ENCODE results near the gene ABCC1.

Gene ABCC1

GRCh38 chr16:16127469-16128116, 178.2 kb downstream of the ABCC1 start:
- H3K9me3 ChIP-seq = no peaks in the 10 kb centered on the region
- peak; percentile 69 for DNase-seq
- H3K27me3 ChIP-seq = no peaks in the 10 kb centered on the region
- peaks cover 84% of the 10 kb centered on the region for H3K36me3 ChIP-seq
- H3K4me1 ChIP-seq = no peaks in the 10 kb centered on the region
- TF ChIP-seq CTCF (IDR thresholded peaks at IDR 0.05; ENCODE audit: low read depth, low read length) = peak; percentile 84
- H3K4me3 ChIP-seq (ENCODE audit: low read depth, low read length) = no peak overlapping the region

- TF ChIP-seq CTCF (IDR thresholded peaks at IDR 0.05; ENCODE audit: low read depth, low read length) = no peak
- H3K36me3 ChIP-seq = peaks cover 82% of the 10 kb centered on the region
Observed at GRCh38 chr16:16131204-16131603, 181.8 kb downstream of the ABCC1 start.

GRCh38 chr16:16131659-16132058, 182.2 kb downstream of the ABCC1 start:
- DNase-seq = no peak
- Histone ChIP-seq H3K27me3 (no peaks in the 10 kb centered on the region), H3K4me3 (ENCODE audit: low read depth, low read length) (no peak overlapping the region), H3K9me3 (no peaks in the 10 kb centered on the region), H3K36me3 (peaks cover 83% of the 10 kb centered on the region), H3K4me1 (no peaks in the 10 kb centered on the region)
- TF ChIP-seq CTCF (IDR thresholded peaks at IDR 0.05; ENCODE audit: low read depth, low read length) = no peak

More at GRCh38 chr16:16131204-16131603, 181.8 kb downstream of the ABCC1 start:
- DNase-seq = no peak
- Histone ChIP-seq H3K4me3 (ENCODE audit: low read depth, low read length) (no peak overlapping the region), H3K27me3 (no peaks in the 10 kb centered on the region), H3K4me1 (no peaks in the 10 kb centered on the region), H3K9me3 (no peaks in the 10 kb centered on the region)

- no peak for TF ChIP-seq CTCF (IDR thresholded peaks at IDR 0.05; ENCODE audit: low read depth, low read length)
- DNase-seq = no peak
- peaks cover 87% of the 10 kb centered on the region for H3K36me3 ChIP-seq
- H3K4me1 ChIP-seq = no peaks in the 10 kb centered on the region
- no peak overlapping the region for H3K4me3 ChIP-seq (ENCODE audit: low read depth, low read length)
- no peaks in the 10 kb centered on the region for H3K27me3 ChIP-seq
- H3K9me3 ChIP-seq = no peaks in the 10 kb centered on the region
Observed at GRCh38 chr16:16133943-16134604, 184.7 kb downstream of the ABCC1 start.

GRCh38 chr16:16136588-16136987, 187.2 kb downstream of the ABCC1 start:
- no peak overlapping the region for H3K4me3 ChIP-seq (ENCODE audit: low read depth, low read length)
- H3K27me3 ChIP-seq = no peaks in the 10 kb centered on the region
- H3K4me1 ChIP-seq = no peaks in the 10 kb centered on the region
- H3K36me3 ChIP-seq = peaks cover 89% of the 10 kb centered on the region
- DNase-seq = no peak
- no peaks in the 10 kb centered on the region for H3K9me3 ChIP-seq
- TF ChIP-seq CTCF (IDR thresholded peaks at IDR 0.05; ENCODE audit: low read depth, low read length) = no peak

GRCh38 chr16:16137110-16137509, 187.7 kb downstream of the ABCC1 start:
- Histone ChIP-seq H3K4me1 (no peaks in the 10 kb centered on the region), H3K36me3 (peaks cover 89% of the 10 kb centered on the region), H3K4me3 (ENCODE audit: low read depth, low read length) (no peak overlapping the region), H3K27me3 (no peaks in the 10 kb centered on the region), H3K9me3 (no peaks in the 10 kb centered on the region)
- 0 out of 2 replicates have a peak, but pooled peaks have one; percentile 13 for TF ChIP-seq CTCF (IDR thresholded peaks at IDR 0.05; ENCODE audit: low read depth, low read length)
- no peak for DNase-seq
